Endothelial cell (in vitro differentiated cells): ENCODE data around the gene TLX2. TPM values are rescaled to one million over a fixed set of nuclear protein-coding genes. Genes with fewer than 3 reads are reported as not detected.
A peak's percentile ranks its signal among the peaks of the same experiment; 100 is the strongest.
"Not testable (repeated sequence)": the region's sequence is repeated elsewhere in the genome, so short reads cannot be mapped to it uniquely, and the experiment has no call there.

Source experiments
- DNase-seq: peaks from one replicate; pipeline ENCODE4 v3.0.0; 2021; ENCODE audit warnings: low spot score
- H3K27ac Mint-ChIP-seq: one replicate; pipeline ENCODE4 v1.8.0; 2021; ENCODE audit warnings: mixed read lengths, inconsistent platforms; ENCODE audit not compliant: unreplicated experiment
- H3K27me3 Mint-ChIP-seq: one replicate; pipeline ENCODE4 v1.8.0; 2021; ENCODE audit warnings: mild to moderate bottlenecking, moderate library complexity, mixed read lengths, inconsistent platforms; ENCODE audit not compliant: unreplicated experiment
- H3K36me3 Mint-ChIP-seq: one replicate; pipeline ENCODE4 v1.8.0; 2021; ENCODE audit warnings: mild to moderate bottlenecking, low read depth, mixed read lengths, inconsistent platforms; ENCODE audit not compliant: unreplicated experiment
- H3K4me1 Mint-ChIP-seq: one replicate; pipeline ENCODE4 v1.8.0; 2021; ENCODE audit warnings: mild to moderate bottlenecking, mixed read lengths, inconsistent platforms; ENCODE audit not compliant: unreplicated experiment
- H3K4me3 Mint-ChIP-seq: one replicate; pipeline ENCODE4 v1.8.0; 2021; ENCODE audit warnings: mild to moderate bottlenecking, mixed read lengths, inconsistent platforms; ENCODE audit not compliant: unreplicated experiment
- H3K9me3 Mint-ChIP-seq: one replicate; pipeline ENCODE4 v1.8.0; 2021; ENCODE audit warnings: mixed read lengths, inconsistent platforms; ENCODE audit not compliant: unreplicated experiment
- total RNA-seq: library from RNA; stranded (reverse); fragmentation: NEBNext Ultra II Directional; extraction: Animal tissue kit (Norgen Biotek cat#: 25700); gene quantifications from one replicate; pipeline ENCODE4 v1.2.1, GENCODE V29; 2021; ENCODE audit not compliant: unreplicated experiment
- TF ChIP-seq, protein P1 (sequence below): fragments of 200-600 bp; sonication (generic); IDR thresholded peaks from one replicate; pipeline ENCODE4 v1.5.0; 2021; ENCODE audit warnings: antibody characterized with exemption; ENCODE audit not compliant: unreplicated experiment

TLX2 gene
- total RNA-seq, 1 donor from 2014 or later = not detected

- peak; percentile 93 for DNase-seq
- H3K27me3 Mint-ChIP-seq = peaks cover 4% of the 10 kb centered on the region
- peak within 1 kb of the TSS; percentile 94 for H3K27ac Mint-ChIP-seq
- TF ChIP-seq, protein P1, sequence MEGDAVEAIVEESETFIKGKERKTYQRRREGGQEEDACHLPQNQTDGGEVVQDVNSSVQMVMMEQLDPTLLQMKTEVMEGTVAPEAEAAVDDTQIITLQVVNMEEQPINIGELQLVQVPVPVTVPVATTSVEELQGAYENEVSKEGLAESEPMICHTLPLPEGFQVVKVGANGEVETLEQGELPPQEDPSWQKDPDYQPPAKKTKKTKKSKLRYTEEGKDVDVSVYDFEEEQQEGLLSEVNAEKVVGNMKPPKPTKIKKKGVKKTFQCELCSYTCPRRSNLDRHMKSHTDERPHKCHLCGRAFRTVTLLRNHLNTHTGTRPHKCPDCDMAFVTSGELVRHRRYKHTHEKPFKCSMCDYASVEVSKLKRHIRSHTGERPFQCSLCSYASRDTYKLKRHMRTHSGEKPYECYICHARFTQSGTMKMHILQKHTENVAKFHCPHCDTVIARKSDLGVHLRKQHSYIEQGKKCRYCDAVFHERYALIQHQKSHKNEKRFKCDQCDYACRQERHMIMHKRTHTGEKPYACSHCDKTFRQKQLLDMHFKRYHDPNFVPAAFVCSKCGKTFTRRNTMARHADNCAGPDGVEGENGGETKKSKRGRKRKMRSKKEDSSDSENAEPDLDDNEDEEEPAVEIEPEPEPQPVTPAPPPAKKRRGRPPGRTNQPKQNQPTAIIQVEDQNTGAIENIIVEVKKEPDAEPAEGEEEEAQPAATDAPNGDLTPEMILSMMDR = peak; percentile 48
- H3K36me3 Mint-ChIP-seq = no peaks in the 10 kb centered on the region
- H3K9me3 Mint-ChIP-seq = no peaks in the 10 kb centered on the region
- H3K4me3 Mint-ChIP-seq = peak within 1 kb of the TSS; percentile 98
- peaks cover 15% of the 10 kb centered on the region for H3K4me1 Mint-ChIP-seq
Measured at GRCh38 chr2:74482801-74483674, 31.2 kb upstream of the TLX2 start, which contains the start of the genes CCDC142 and TTC31. Gene CCDC142 (minus strand): TSS chr2:74482998. CDS start chr2:74482837, 161 bp downstream. Gene TTC31 (plus strand): TSS chr2:74483081. CDS start chr2:74483096, 15 bp downstream.

GRCh38 chr2:74483675-74484164 lies 30.5 kb upstream of the TLX2 start:
- peaks cover 15% of the 10 kb centered on the region for H3K4me1 Mint-ChIP-seq
- not testable (repeated sequence) for H3K9me3 Mint-ChIP-seq
- H3K4me3 Mint-ChIP-seq = peak overlapping the region; percentile 98

DNA sequence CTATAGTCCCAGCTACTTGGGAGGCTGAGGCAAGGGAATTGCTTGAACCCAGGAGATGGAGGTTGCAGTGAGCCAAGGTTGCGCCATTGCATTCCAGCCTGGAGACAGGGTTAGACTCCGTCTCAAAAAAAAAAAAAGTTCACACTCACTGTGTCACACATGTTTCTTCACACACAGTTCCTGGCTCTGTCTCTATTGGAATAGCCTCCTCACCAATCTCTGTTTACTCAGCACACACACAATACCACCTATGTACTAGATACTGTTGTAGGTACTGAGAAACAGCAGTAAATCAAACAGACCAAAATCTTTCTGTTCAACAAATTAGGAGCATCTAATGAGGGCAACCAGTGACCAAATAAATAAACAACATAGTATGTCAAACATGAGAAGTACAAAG lies 28.1 kb upstream of the TLX2 start:
- H3K9me3 Mint-ChIP-seq = no peaks in the 10 kb centered on the region
- peaks cover 19% of the 10 kb centered on the region for H3K36me3 Mint-ChIP-seq
- TF ChIP-seq, protein P1 = no peak
- H3K4me1 Mint-ChIP-seq = peaks cover 9% of the 10 kb centered on the region
- no peak overlapping the region for H3K4me3 Mint-ChIP-seq
- peaks cover 12% of the 10 kb centered on the region for H3K27me3 Mint-ChIP-seq
- H3K27ac Mint-ChIP-seq = no peak overlapping the region
- DNase-seq = no peak

More at GRCh38 chr2:74483675-74484164, 30.5 kb upstream of the TLX2 start:
- H3K27me3 Mint-ChIP-seq, DNase-seq, H3K36me3 Mint-ChIP-seq: not testable (repeated sequence)
- peak overlapping the region; percentile 94 for H3K27ac Mint-ChIP-seq

DNA sequence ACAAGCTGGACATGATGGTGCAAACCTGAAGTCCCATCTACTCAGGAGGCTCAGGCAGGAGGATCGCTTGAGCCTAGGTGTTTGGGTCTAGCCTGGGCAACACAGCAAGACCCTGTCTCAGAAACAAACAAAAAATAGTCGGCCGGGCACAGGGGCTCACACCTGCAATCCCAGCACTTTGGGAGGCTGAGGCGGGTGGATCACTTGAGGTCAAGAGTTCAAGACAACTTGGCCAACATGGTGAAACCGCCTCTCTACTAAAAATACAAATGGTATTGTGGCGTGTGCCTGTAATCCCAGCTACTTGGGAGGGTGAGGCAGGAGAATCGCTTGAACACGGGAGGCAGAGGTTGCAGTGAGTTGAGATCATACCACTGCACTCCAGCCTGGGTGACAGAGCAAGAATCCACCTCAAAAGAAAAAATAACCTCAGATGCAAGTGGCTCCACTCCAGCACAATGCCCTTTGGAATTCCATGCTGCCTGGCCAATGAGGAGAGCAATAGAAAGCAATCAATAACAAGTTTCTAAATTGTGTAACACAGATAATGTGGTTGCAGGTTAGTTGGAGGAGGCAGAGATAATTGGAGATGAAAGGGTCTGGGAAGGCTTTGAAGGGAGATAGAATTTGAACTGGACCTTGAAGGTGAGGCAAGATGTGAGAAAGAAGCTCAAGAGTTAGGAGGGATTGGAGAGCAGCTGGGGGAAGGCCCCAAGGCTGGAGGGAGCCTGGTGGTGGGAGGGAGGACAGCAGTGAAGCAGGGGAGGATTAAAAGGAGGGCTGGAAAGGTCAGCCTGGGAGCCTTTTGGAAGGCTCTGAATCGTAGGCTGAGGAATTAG lies 25.4 kb upstream of the TLX2 start:
- TF ChIP-seq, protein P1 = no peak
- H3K4me3 Mint-ChIP-seq = no peak overlapping the region
- H3K27ac Mint-ChIP-seq = peak overlapping the region; percentile 19

GRCh38 chr2:74489906-74490305 lies 24.3 kb upstream of the TLX2 start:
- no peaks in the 10 kb centered on the region for H3K9me3 Mint-ChIP-seq
- TF ChIP-seq, protein P1 = no peak

More for the DNA sequence above, 25.4 kb upstream of the TLX2 start:
- Mint-ChIP-seq H3K27me3 (peaks cover 11% of the 10 kb centered on the region), H3K9me3 (no peaks in the 10 kb centered on the region), H3K36me3 (peaks cover 34% of the 10 kb centered on the region), H3K4me1 (no peaks in the 10 kb centered on the region)
- no peak for DNase-seq

More at GRCh38 chr2:74489906-74490305, 24.3 kb upstream of the TLX2 start:
- DNase-seq = no peak
- no peaks in the 10 kb centered on the region for H3K4me1 Mint-ChIP-seq
- no peak overlapping the region for H3K27ac Mint-ChIP-seq
- peaks cover 11% of the 10 kb centered on the region for H3K27me3 Mint-ChIP-seq
- H3K36me3 Mint-ChIP-seq = peaks cover 39% of the 10 kb centered on the region
- H3K4me3 Mint-ChIP-seq = no peak overlapping the region
